A549 (cell line): ENCODE results near the gene SHISA4. TPM values are rescaled to one million over a fixed set of nuclear protein-coding genes. Genes with fewer than 3 reads are reported as not detected.
"Not testable (repeated sequence)": the region's sequence is repeated elsewhere in the genome, so short reads cannot be mapped to it uniquely, and the experiment has no call there.

Experiments used
- ATAC-seq, 2 experiments: fragments of 200-7000 bp in 1 of 2; fragments of >200 bp in 1 of 2; cut with Nextera tagmentation in 1 of 2; cut with Tn5 transposase in 1 of 2; 3 replicates each; pipeline versions ENCODE4 v1.8.0 to v1.9.1; 2018 to 2020; ENCODE audit warnings: mild to moderate bottlenecking in 1 of 2, moderate library complexity in 1 of 2
- CTCF ChIA-PET: fragments of 300-600 bp; sonication (Branson Sonifier 250); formaldehyde crosslinking; extraction: SDS; loops from one replicate; lab custom pipeline; 2021; ENCODE audit warnings: antibody characterized with exemption, inconsistent platforms; lab: Yijun Ruan, JAX
- POLR2A ChIA-PET: fragments of 350-600 bp; formaldehyde crosslinking; extraction: SDS; loops from one replicate; lab custom pipeline; 2021; ENCODE audit warnings: antibody characterized with exemption, inconsistent platforms; lab: Yijun Ruan, JAX
- DNase-seq, 2 experiments: peaks; one replicate each; pipeline versions ENCODE4 v3.0.0 to v3.0.0-alpha.2; 2011 to 2016; ENCODE audit warnings: low read depth in 1 of 2, low spot score in 1 of 2
- FAIRE-seq: peaks from 2 replicates; lab custom pipeline; 2011; peaks lifted over from hg19 to GRCh38; lab: Jason Lieb, UNC
- H3K27ac ChIP-seq, 2 experiments: fragments of >200 bp; sonication (Bioruptor Twin); formaldehyde crosslinking; 3 replicates each; pipeline ENCODE4 v1.5.1; 2016 to 2017
- H3K4me1 ChIP-seq: fragments of >200 bp; sonication (Bioruptor Twin); formaldehyde crosslinking; 3 replicates; pipeline ENCODE4 v1.6.1; 2016
- H3K4me2 ChIP-seq: fragments of >200 bp; sonication (Bioruptor Twin); formaldehyde crosslinking; 3 replicates; pipeline ENCODE4 v1.6.1; 2016
- H3K4me3 ChIP-seq: fragments of >200 bp; sonication (Bioruptor Twin); formaldehyde crosslinking; 3 replicates; pipeline ENCODE4 v1.5.1; 2016
- H3K9me3 ChIP-seq: fragments of >200 bp; sonication (Bioruptor Twin); formaldehyde crosslinking; 3 replicates; pipeline ENCODE4 v1.6.1; 2016
- BHLHE40 ChIP-seq: IDR thresholded peaks from 2 replicates; pipeline ENCODE4 v1.6.1; 2012; ENCODE audit warnings: low read depth, low read length, inconsistent platforms
- CBX2 ChIP-seq: fragments of 200-600 bp; sonication (generic); IDR thresholded peaks from 2 replicates; pipeline ENCODE4 v1.6.1; 2016; ENCODE audit warnings: low read depth, mild to moderate bottlenecking, borderline replicate concordance
- CHD4 ChIP-seq: fragments of 200-600 bp; sonication (generic); IDR thresholded peaks from 2 replicates; pipeline ENCODE4 v1.6.1; 2016; ENCODE audit warnings: antibody characterized with exemption, mild to moderate bottlenecking, borderline replicate concordance
- EHF ChIP-seq: fragments of 250-450 bp; sonication (Bioruptor Pico); IDR thresholded peaks from 2 replicates; pipeline ENCODE4 v1.5.0; 2020; ENCODE audit warnings: mild to moderate bottlenecking
- FOSB ChIP-seq: fragments of 250-450 bp; sonication (Bioruptor Pico); IDR thresholded peaks from 2 replicates; pipeline ENCODE4 v1.5.0; 2020; ENCODE audit warnings: mild to moderate bottlenecking, moderate library complexity
- FOSL2 ChIP-seq, 2 experiments: fragments of 450-650 bp in 1 of 2; fragments of >200 bp in 1 of 2; sonication (Bioruptor Twin) in 1 of 2; formaldehyde crosslinking; IDR thresholded peaks; 2 replicates each; pipeline versions ENCODE4 v1.5.0 to v1.6.1; 2016 to 2020; ENCODE audit warnings: mild to moderate bottlenecking in 1 of 2, moderate library complexity in 1 of 2
- JUNB ChIP-seq: fragments of >200 bp; sonication (Bioruptor Twin); formaldehyde crosslinking; IDR thresholded peaks from 2 replicates; pipeline ENCODE4 v1.6.1; 2016
- KDM5A ChIP-seq: fragments of 200-600 bp; sonication (generic); IDR thresholded peaks from 2 replicates; pipeline ENCODE4 v1.6.1; 2016; ENCODE audit warnings: antibody characterized with exemption, mild to moderate bottlenecking
- MAFK ChIP-seq: fragments of 450-650 bp; IDR thresholded peaks from 2 replicates; pipeline ENCODE4 v1.6.1; 2014; ENCODE audit not compliant: partially characterized antibody
- MAZ ChIP-seq: fragments of 150-350 bp; IDR thresholded peaks from 2 replicates; pipeline ENCODE4 v1.6.1; 2014; ENCODE audit warnings: antibody characterized with exemption, low read depth, low read length, borderline replicate concordance
- MYC ChIP-seq: IDR thresholded peaks from 2 replicates; pipeline ENCODE4 v1.6.1; 2012; ENCODE audit warnings: mild to moderate bottlenecking, inconsistent platforms, low read length, improper control_type of control experiment, borderline replicate concordance
- NFE2L2 ChIP-seq: fragments of 150-350 bp; conservative IDR thresholded peaks from 2 replicates; pipeline ENCODE4 v1.6.1; 2014; ENCODE audit warnings: low read length
- NPAS2 ChIP-seq: fragments of 250-450 bp; sonication (Bioruptor Pico); IDR thresholded peaks from 2 replicates; pipeline ENCODE4 v1.8.0; 2022; ENCODE audit warnings: mild to moderate bottlenecking, moderate library complexity, borderline replicate concordance
- NR3C1 ChIP-seq: fragments of >200 bp; sonication (Bioruptor Twin); formaldehyde crosslinking; IDR thresholded peaks from 3 replicates; pipeline ENCODE4 v1.6.1; 2017
- POLR2AphosphoS2 ChIP-seq: conservative IDR thresholded peaks from 2 replicates; pipeline ENCODE4 v1.6.1; 2012; ENCODE audit warnings: low read length, improper control_type of control experiment, inconsistent platforms
- RAD21 ChIP-seq, 2 experiments: fragments of >200 bp in 1 of 2; sonication (Bioruptor Twin) in 1 of 2; formaldehyde crosslinking in 1 of 2; IDR thresholded peaks in 1 of 2; conservative IDR thresholded peaks in 1 of 2; 2 replicates in 1 of 2; 3 replicates in 1 of 2; pipeline ENCODE4 v1.6.1; 2012 to 2018; ENCODE audit warnings: inconsistent platforms in 1 of 2
- RCOR1 ChIP-seq: fragments of 150-350 bp; IDR thresholded peaks from 2 replicates; pipeline ENCODE4 v1.6.1; 2014; ENCODE audit warnings: antibody characterized with exemption, low read length, low read depth
- REST ChIP-seq: fragments of 200-600 bp; sonication (generic); IDR thresholded peaks from 2 replicates; pipeline ENCODE4 v1.6.1; 2016; ENCODE audit warnings: antibody characterized with exemption, mild to moderate bottlenecking, moderate library complexity
- RFX5 ChIP-seq: fragments of 450-650 bp; IDR thresholded peaks from 2 replicates; pipeline ENCODE4 v1.7.1; 2014; ENCODE audit warnings: antibody characterized with exemption, mild to moderate bottlenecking, moderate library complexity
- SMC3 ChIP-seq: fragments of >200 bp; sonication (Bioruptor Twin); formaldehyde crosslinking; IDR thresholded peaks from 3 replicates; pipeline ENCODE4 v1.6.1; 2018; ENCODE audit warnings: inconsistent platforms
- SREBF2 ChIP-seq: fragments of 450-650 bp; IDR thresholded peaks from 2 replicates; pipeline ENCODE4 v1.6.1; 2014; ENCODE audit warnings: mild to moderate bottlenecking, moderate library complexity
- TFCP2L1 ChIP-seq: fragments of 250-450 bp; sonication (Bioruptor Pico); IDR thresholded peaks from 2 replicates; pipeline ENCODE4 v1.5.0; 2021; ENCODE audit warnings: mild to moderate bottlenecking
- ZNF302 ChIP-seq: fragments of 250-450 bp; sonication (Bioruptor Pico); IDR thresholded peaks from 2 replicates; pipeline ENCODE4 v1.9.0; 2021; ENCODE audit warnings: inconsistent platforms, mild to moderate bottlenecking, moderate library complexity
- WGBS: methylation state at CpG from one replicate; pipeline ENCODE4 v1.1.6; 2017; ENCODE audit errors: missing lambda C conversion rate; 5-methylcytosine and 5-hydroxymethylcytosine counted together
- polyA plus RNA-seq, 4 experiments: library from polyadenylated mRNA; depleted of rRNA in 3 of 4; stranded (reverse); fragments of >200 nt; fragmentation: RNase III in 1 of 4; extraction: RNeasy Plus Mini Kit Qiagen cat#74134 plus additional on column Dnase treatment in 1 of 4; gene quantifications; 2 replicates in 3 of 4; 3 replicates in 1 of 4; pipeline ENCODE4 v1.2.3, GENCODE V29; 2011 to 2017

Gene SHISA4
- polyA plus RNA-seq, 2 of the 4 experiments (the other 2 are of a cell fraction), result 10.0 to 15.0 TPM

GRCh38 chr1:201938440-201939035 lies 49.8 kb downstream of the SHISA4 start:
- H3K4me3 ChIP-seq, result no peak overlapping the region
- no peak overlapping the region for H3K27ac ChIP-seq
- no peak; a peak in 1 of 6 replicates for ATAC-seq
- H3K4me2 ChIP-seq, result no peak overlapping the region
- CTCF ChIA-PET, result interaction anchor here (0.5 to 3.7 kb wide), 3 partner anchors 16 to 55 kb away, joined by 3 to 19 read pairs (median 6); no protein-coding TSS in a partner anchor
- H3K4me1 ChIP-seq, result peaks cover 4% of the 10 kb centered on the region; the same call in 1 of the 3 replicates
- no peaks in the 10 kb centered on the region for H3K9me3 ChIP-seq
- 82% methylated on average over 4 of the region's 4 CpGs for WGBS
- POLR2A ChIA-PET, result no interaction called here
- FAIRE-seq, result no peak
- TF ChIP-seq BHLHE40 (no peak), CBX2 (no peak), CHD4 (no peak), TFCP2L1 (CRISPR knock-in tag) (no peak)
- no peak for DNase-seq

- no peak for DNase-seq
- Histone ChIP-seq H3K4me3 (no peak overlapping the region), H3K4me1 (peaks cover 4% of the 10 kb centered on the region; the same call in 1 of the 3 replicates), H3K27ac (no peak overlapping the region), H3K4me2 (no peak overlapping the region), H3K9me3 (no peaks in the 10 kb centered on the region)
- TF ChIP-seq KDM5A (no peak), RCOR1 (no peak), SMC3 (no peak), POLR2AphosphoS2 (no peak), FOSL2 (IDR thresholded peaks at IDR 0.05) (no peak), FOSL2 (CRISPR knock-in tag; IDR thresholded peaks at IDR 0.05) (no peak), TFCP2L1 (CRISPR knock-in tag) (no peak), RAD21 (conservative IDR thresholded peaks at IDR 0.05 in 1 of 2, IDR thresholded peaks at IDR 0.05 in 1 of 2) (no peak), NFE2L2 (no peak), ZNF302 (no peak), MAZ (no peak), EHF (CRISPR knock-in tag) (no peak), NR3C1 (no peak), SREBF2 (no peak), MYC (no peak)
- FAIRE-seq, result no peak
- ChIA-PET CTCF (interaction anchor here (0.5 to 3.7 kb wide), 5 partner anchors 7 to 55 kb away, joined by 3 to 19 read pairs (median 4); no protein-coding TSS in a partner anchor), POLR2A (no interaction called here)
- no peak; a peak in 1 of 6 replicates for ATAC-seq
- WGBS, result 65% methylated on average over 4 of the region's 4 CpGs
Measured at GRCh38 chr1:201939148-201939547, 50.5 kb downstream of the SHISA4 start.

DNA sequence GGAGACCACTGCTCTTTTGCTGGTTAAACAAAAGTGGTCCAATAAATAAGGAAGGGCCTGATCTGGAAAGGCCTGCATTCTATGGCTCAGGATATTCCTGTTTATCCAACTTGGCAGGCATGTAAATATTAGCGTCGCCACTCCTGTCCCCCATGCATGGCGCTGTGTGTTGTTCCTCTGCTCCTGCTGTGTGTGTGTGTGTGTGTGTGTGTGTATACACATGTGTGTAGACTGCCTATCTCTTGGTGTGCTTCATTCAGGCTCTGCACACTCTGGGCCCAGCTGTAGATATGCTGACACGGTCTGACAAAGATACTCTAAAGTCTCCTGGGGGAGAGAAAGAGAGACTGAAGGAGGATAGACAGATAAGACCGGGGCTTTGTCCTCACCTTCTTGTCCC lies 50.9 kb downstream of the SHISA4 start:
- no peak for TF ChIP-seq JUNB
- TF ChIP-seq REST, result no peak
- no peak for TF ChIP-seq NPAS2 (CRISPR knock-in tag)
- TF ChIP-seq SREBF2, result no peak
- no peak for TF ChIP-seq ZNF302
- no peak for TF ChIP-seq KDM5A
- TF ChIP-seq RFX5, result no peak
- TF ChIP-seq NFE2L2, result no peak
- TF ChIP-seq MAFK, result no peak
- TF ChIP-seq FOSB (CRISPR knock-in tag), result no peak
- no peak for TF ChIP-seq CHD4
- ChIA-PET CTCF (interaction anchor here (0.6 to 3.7 kb wide), 8 partner anchors 8 to 180 kb away, joined by 3 to 19 read pairs (median 4); no protein-coding TSS in a partner anchor), POLR2A (no interaction called here)
- ATAC-seq (no peak; a peak in 2 of 6 replicates), FAIRE-seq (no peak), DNase-seq (no peak)
- WGBS, result 83% methylated on average over 5 of the region's 5 CpGs
- Histone ChIP-seq H3K9me3 (no peaks in the 10 kb centered on the region), H3K27ac (no peak overlapping the region), H3K4me2 (no peak overlapping the region), H3K4me3 (no peak overlapping the region), H3K4me1 (peaks cover 4% of the 10 kb centered on the region; the same call in 1 of the 3 replicates)

DNA sequence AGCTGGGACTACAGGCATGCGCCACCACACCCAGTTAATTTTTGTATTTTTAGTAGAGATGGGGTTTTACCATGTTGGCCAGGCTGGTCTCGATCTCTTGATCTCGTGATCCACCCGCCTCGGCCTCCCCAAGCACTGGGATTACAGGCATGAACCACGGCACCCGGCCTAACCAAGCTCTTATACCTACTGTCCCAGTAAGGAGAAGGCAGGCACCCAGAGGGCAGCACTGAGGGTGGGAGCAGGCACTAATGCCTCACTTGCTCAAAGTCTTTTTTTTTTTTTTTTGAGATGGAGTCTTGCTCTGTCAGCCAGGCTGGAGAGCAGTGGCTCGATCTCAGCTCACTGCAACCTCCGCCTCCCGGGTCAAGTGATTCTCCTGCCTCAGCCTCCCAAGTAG lies 51.6 kb downstream of the SHISA4 start:
- H3K9me3 ChIP-seq, H3K4me3 ChIP-seq, DNase-seq, H3K27ac ChIP-seq, FAIRE-seq, H3K4me2 ChIP-seq, H3K4me1 ChIP-seq, POLR2A ChIA-PET: not testable (repeated sequence)
- 86% methylated on average over 10 of the region's 10 CpGs for WGBS
- peak in 1 of 2 experiments; percentile 40; a peak in 1 of 6 replicates for ATAC-seq
- CTCF ChIA-PET, result interaction anchor here (0.6 to 3.7 kb wide), 9 partner anchors 9 to 300 kb away, joined by 3 to 19 read pairs (median 4); no protein-coding TSS in a partner anchor
